ENCODE measurements around the gene SPTLC3.

Gene SPTLC3

GRCh38 chr20:12987261-12987660 lies 21.5 kb upstream of the SPTLC3 start:
- Histone ChIP-seq H3K9me3 (ENCODE audit: control insufficient read depth, insufficient read depth, low read length) (no peaks in the 10 kb centered on the region), H3K4me1 (ENCODE audit: control insufficient read depth, insufficient read depth, low read length) (peaks cover 7% of the 10 kb centered on the region), H3K36me3 (ENCODE audit: control insufficient read depth, insufficient read depth, low read length) (no peaks in the 10 kb centered on the region), H3K9ac (ENCODE audit: low read depth, low read length) (no peak overlapping the region), H3K4me3 (ENCODE audit: low read depth, low read length) (no peak overlapping the region), H3K27ac (ENCODE audit: low read depth, low read length) (no peak overlapping the region), H3K27me3 (ENCODE audit: control insufficient read depth, insufficient read depth, low read length) (no peaks in the 10 kb centered on the region)

- Histone ChIP-seq H3K4me1 (ENCODE audit: control insufficient read depth, insufficient read depth, low read length) (peaks cover 7% of the 10 kb centered on the region), H3K9ac (ENCODE audit: low read depth, low read length) (no peak overlapping the region), H3K36me3 (ENCODE audit: control insufficient read depth, insufficient read depth, low read length) (no peaks in the 10 kb centered on the region), H3K27me3 (ENCODE audit: control insufficient read depth, insufficient read depth, low read length) (no peaks in the 10 kb centered on the region), H3K4me3 (ENCODE audit: low read depth, low read length) (no peak overlapping the region), H3K9me3 (ENCODE audit: control insufficient read depth, insufficient read depth, low read length) (no peaks in the 10 kb centered on the region), H3K27ac (ENCODE audit: low read depth, low read length) (no peak overlapping the region)
Observed at GRCh38 chr20:12989586-12990115, 19.1 kb upstream of the SPTLC3 start.

- Histone ChIP-seq H3K27me3 (ENCODE audit: control insufficient read depth, insufficient read depth, low read length) (no peaks in the 10 kb centered on the region), H3K4me1 (ENCODE audit: control insufficient read depth, insufficient read depth, low read length) (peaks cover 4% of the 10 kb centered on the region), H3K9ac (ENCODE audit: low read depth, low read length) (no peak overlapping the region), H3K36me3 (ENCODE audit: control insufficient read depth, insufficient read depth, low read length) (no peaks in the 10 kb centered on the region), H3K4me3 (ENCODE audit: low read depth, low read length) (no peak overlapping the region), H3K9me3 (ENCODE audit: control insufficient read depth, insufficient read depth, low read length) (no peaks in the 10 kb centered on the region), H3K27ac (ENCODE audit: low read depth, low read length) (no peak overlapping the region)
Observed at GRCh38 chr20:12997128-12997655, 11.6 kb upstream of the SPTLC3 start.

GRCh38 chr20:12998046-12998445 lies 10.7 kb upstream of the SPTLC3 start:
- H3K27me3 ChIP-seq (ENCODE audit: control insufficient read depth, insufficient read depth, low read length) = no peaks in the 10 kb centered on the region
- H3K9me3 ChIP-seq (ENCODE audit: control insufficient read depth, insufficient read depth, low read length) = no peaks in the 10 kb centered on the region
- H3K36me3 ChIP-seq (ENCODE audit: control insufficient read depth, insufficient read depth, low read length) = no peaks in the 10 kb centered on the region
- H3K4me1 ChIP-seq (ENCODE audit: control insufficient read depth, insufficient read depth, low read length) = peaks cover 4% of the 10 kb centered on the region
- no peak overlapping the region for H3K4me3 ChIP-seq (ENCODE audit: low read depth, low read length)
- H3K27ac ChIP-seq (ENCODE audit: low read depth, low read length) = no peak overlapping the region
- no peak overlapping the region for H3K9ac ChIP-seq (ENCODE audit: low read depth, low read length)

DNA sequence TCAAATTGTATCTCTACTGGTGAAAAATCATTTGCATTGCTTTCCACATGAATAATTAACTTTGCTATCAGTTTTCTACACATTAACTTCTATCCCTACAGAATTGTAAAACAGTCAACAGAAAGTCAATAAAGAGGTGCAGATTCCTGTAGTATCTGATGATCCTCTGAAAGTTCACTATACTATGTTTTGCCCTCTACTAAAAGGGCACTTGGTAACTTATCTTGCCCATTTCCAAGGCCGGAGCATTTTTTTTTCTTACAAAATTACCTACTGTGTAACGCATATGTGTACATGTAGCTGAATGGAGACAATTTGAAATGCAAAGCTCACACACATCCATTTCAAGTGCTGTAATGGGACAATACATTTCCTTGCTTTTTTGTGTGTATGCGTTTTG lies 9.6 kb upstream of the SPTLC3 start:
- peaks cover 4% of the 10 kb centered on the region for H3K4me1 ChIP-seq (ENCODE audit: control insufficient read depth, insufficient read depth, low read length)
- H3K4me3 ChIP-seq (ENCODE audit: low read depth, low read length) = no peak overlapping the region
- no peak overlapping the region for H3K9ac ChIP-seq (ENCODE audit: low read depth, low read length)
- H3K9me3 ChIP-seq (ENCODE audit: control insufficient read depth, insufficient read depth, low read length) = no peaks in the 10 kb centered on the region
- no peak overlapping the region for H3K27ac ChIP-seq (ENCODE audit: low read depth, low read length)
- no peaks in the 10 kb centered on the region for H3K36me3 ChIP-seq (ENCODE audit: control insufficient read depth, insufficient read depth, low read length)
- H3K27me3 ChIP-seq (ENCODE audit: control insufficient read depth, insufficient read depth, low read length) = no peaks in the 10 kb centered on the region

- H3K27ac ChIP-seq (ENCODE audit: low read depth, low read length) = no peak overlapping the region
- H3K9ac ChIP-seq (ENCODE audit: low read depth, low read length) = no peak overlapping the region
- no peaks in the 10 kb centered on the region for H3K9me3 ChIP-seq (ENCODE audit: control insufficient read depth, insufficient read depth, low read length)
- H3K4me1 ChIP-seq (ENCODE audit: control insufficient read depth, insufficient read depth, low read length) = no peaks in the 10 kb centered on the region
- H3K36me3 ChIP-seq (ENCODE audit: control insufficient read depth, insufficient read depth, low read length) = no peaks in the 10 kb centered on the region
- no peak overlapping the region for H3K4me3 ChIP-seq (ENCODE audit: low read depth, low read length)
- H3K27me3 ChIP-seq (ENCODE audit: control insufficient read depth, insufficient read depth, low read length) = no peaks in the 10 kb centered on the region
Observed at GRCh38 chr20:13002251-13002650, 6.5 kb upstream of the SPTLC3 start.

DNA sequence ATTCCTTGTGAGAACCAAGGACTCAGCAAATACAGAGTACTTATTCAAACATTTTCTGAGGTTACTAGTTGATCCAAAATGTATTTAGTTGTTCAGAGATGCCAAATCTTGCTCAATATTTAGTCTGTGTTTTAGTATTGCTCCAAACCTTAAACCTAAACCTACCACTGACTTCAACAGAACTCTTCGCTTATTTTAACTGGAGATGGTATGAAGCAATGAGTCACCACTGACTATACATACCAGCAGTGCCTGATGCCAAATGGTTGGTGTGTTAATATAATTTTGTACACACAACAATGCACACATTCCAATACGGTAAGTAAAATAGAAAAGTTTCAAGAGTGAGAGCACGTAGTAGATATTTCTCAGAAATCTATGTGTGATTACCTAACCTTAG lies 1.9 kb upstream of the SPTLC3 start:
- H3K9ac ChIP-seq (ENCODE audit: low read depth, low read length) = no peak overlapping the region
- H3K4me1 ChIP-seq (ENCODE audit: control insufficient read depth, insufficient read depth, low read length) = peaks cover 12% of the 10 kb centered on the region
- H3K27me3 ChIP-seq (ENCODE audit: control insufficient read depth, insufficient read depth, low read length) = no peaks in the 10 kb centered on the region
- no peaks in the 10 kb centered on the region for H3K9me3 ChIP-seq (ENCODE audit: control insufficient read depth, insufficient read depth, low read length)
- no peak overlapping the region for H3K27ac ChIP-seq (ENCODE audit: low read depth, low read length)
- no peaks in the 10 kb centered on the region for H3K36me3 ChIP-seq (ENCODE audit: control insufficient read depth, insufficient read depth, low read length)
- no peak overlapping the region for H3K4me3 ChIP-seq (ENCODE audit: low read depth, low read length)

GRCh38 chr20:13007596-13007995 lies 1.2 kb upstream of the SPTLC3 start:
- Histone ChIP-seq H3K9ac (ENCODE audit: low read depth, low read length) (no peak overlapping the region), H3K27me3 (ENCODE audit: control insufficient read depth, insufficient read depth, low read length) (no peaks in the 10 kb centered on the region)

DNA sequence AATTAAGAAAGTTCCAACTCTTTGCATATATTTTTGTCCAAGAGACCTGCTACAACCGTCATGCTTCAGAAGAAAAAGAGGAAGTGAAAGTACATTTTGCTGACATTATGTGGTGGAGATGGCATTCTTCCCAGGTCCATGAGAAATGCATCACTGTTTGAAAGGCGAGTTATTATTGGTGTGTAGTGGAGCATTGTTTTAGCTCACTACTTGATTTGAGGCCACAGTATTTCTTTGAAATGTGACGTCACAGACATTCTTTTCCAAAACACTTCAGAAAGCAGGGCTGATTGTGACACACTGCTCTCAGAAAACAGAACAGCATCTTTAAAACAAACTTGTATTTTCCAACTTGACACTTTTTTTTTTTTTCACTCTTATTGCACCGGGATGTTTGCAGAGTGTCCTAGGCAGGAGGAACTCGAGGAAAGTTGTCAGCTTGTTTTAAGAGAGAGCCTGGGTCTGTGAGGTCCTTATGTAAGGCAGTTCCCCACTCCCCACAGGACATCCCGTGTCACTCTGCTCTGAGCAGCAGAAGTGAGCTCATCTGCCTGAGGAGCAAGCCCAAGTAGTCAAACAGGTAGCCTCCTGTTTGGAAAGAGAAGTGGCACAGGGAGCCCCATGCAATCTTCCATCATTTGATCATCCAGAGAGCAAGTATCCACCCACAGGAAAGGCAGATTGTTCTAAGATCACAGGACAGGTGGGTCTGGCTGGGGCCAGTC lies 1.1 kb downstream of the SPTLC3 start:
- Histone ChIP-seq H3K27ac (ENCODE audit: low read depth, low read length) (no peak overlapping the region), H3K4me1 (ENCODE audit: control insufficient read depth, insufficient read depth, low read length) (peaks cover 21% of the 10 kb centered on the region), H3K9ac (ENCODE audit: low read depth, low read length) (no peak overlapping the region), H3K4me3 (ENCODE audit: low read depth, low read length) (no peak overlapping the region), H3K9me3 (ENCODE audit: control insufficient read depth, insufficient read depth, low read length) (no peaks in the 10 kb centered on the region), H3K36me3 (ENCODE audit: control insufficient read depth, insufficient read depth, low read length) (no peaks in the 10 kb centered on the region), H3K27me3 (ENCODE audit: control insufficient read depth, insufficient read depth, low read length) (no peaks in the 10 kb centered on the region)

More at GRCh38 chr20:13007596-13007995, 1.2 kb upstream of the SPTLC3 start:
- H3K4me1 ChIP-seq (ENCODE audit: control insufficient read depth, insufficient read depth, low read length) = peaks cover 14% of the 10 kb centered on the region
- H3K36me3 ChIP-seq (ENCODE audit: control insufficient read depth, insufficient read depth, low read length) = no peaks in the 10 kb centered on the region
- no peaks in the 10 kb centered on the region for H3K9me3 ChIP-seq (ENCODE audit: control insufficient read depth, insufficient read depth, low read length)
- H3K27ac ChIP-seq (ENCODE audit: low read depth, low read length) = no peak overlapping the region
- H3K4me3 ChIP-seq (ENCODE audit: low read depth, low read length) = no peak overlapping the region

- no peaks in the 10 kb centered on the region for H3K36me3 ChIP-seq (ENCODE audit: control insufficient read depth, insufficient read depth, low read length)
- H3K4me1 ChIP-seq (ENCODE audit: control insufficient read depth, insufficient read depth, low read length) = peaks cover 21% of the 10 kb centered on the region
- no peak overlapping the region for H3K9ac ChIP-seq (ENCODE audit: low read depth, low read length)
Observed at GRCh38 chr20:13012886-13013285, 4.1 kb downstream of the SPTLC3 start.

DNA sequence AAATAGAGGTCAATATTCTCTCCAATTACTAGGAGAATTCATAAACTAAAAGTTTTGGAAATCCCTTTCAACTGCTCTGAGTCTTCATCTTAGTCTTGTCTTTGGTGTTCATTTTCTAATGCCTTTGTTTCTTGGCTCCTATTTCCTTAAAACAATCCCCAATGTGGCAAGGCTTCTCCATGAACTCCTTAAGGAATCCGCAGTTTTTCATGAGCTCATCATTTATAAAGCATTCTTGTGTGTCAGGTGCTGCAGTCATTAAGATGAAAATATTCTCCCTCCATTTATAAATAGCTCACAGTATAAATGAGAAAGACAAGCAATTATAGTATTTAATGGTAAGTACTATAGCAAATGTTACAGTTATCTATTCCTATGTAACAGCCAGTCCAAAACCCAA lies 4.6 kb downstream of the SPTLC3 start:
- Histone ChIP-seq H3K4me1 (ENCODE audit: control insufficient read depth, insufficient read depth, low read length) (peaks cover 21% of the 10 kb centered on the region), H3K9ac (ENCODE audit: low read depth, low read length) (no peak overlapping the region), H3K27ac (ENCODE audit: low read depth, low read length) (no peak overlapping the region), H3K9me3 (ENCODE audit: control insufficient read depth, insufficient read depth, low read length) (no peaks in the 10 kb centered on the region), H3K36me3 (ENCODE audit: control insufficient read depth, insufficient read depth, low read length) (no peaks in the 10 kb centered on the region), H3K27me3 (ENCODE audit: control insufficient read depth, insufficient read depth, low read length) (no peaks in the 10 kb centered on the region), H3K4me3 (ENCODE audit: low read depth, low read length) (no peak overlapping the region)

More at GRCh38 chr20:13012886-13013285, 4.1 kb downstream of the SPTLC3 start:
- Histone ChIP-seq H3K4me3 (ENCODE audit: low read depth, low read length) (no peak overlapping the region), H3K9me3 (ENCODE audit: control insufficient read depth, insufficient read depth, low read length) (no peaks in the 10 kb centered on the region), H3K27ac (ENCODE audit: low read depth, low read length) (no peak overlapping the region), H3K27me3 (ENCODE audit: control insufficient read depth, insufficient read depth, low read length) (no peaks in the 10 kb centered on the region)
